HG02610 (cell line): ENCODE results near the gene HHEX.

Experiments
- ATAC-seq: cut with Tn5 transposase; IDR thresholded peaks from one replicate; pipeline ENCODE4 v1.9.1; 2021; ENCODE audit warnings: mild to moderate bottlenecking, moderate library complexity; ENCODE audit not compliant: unreplicated experiment

The HHEX gene

DNA sequence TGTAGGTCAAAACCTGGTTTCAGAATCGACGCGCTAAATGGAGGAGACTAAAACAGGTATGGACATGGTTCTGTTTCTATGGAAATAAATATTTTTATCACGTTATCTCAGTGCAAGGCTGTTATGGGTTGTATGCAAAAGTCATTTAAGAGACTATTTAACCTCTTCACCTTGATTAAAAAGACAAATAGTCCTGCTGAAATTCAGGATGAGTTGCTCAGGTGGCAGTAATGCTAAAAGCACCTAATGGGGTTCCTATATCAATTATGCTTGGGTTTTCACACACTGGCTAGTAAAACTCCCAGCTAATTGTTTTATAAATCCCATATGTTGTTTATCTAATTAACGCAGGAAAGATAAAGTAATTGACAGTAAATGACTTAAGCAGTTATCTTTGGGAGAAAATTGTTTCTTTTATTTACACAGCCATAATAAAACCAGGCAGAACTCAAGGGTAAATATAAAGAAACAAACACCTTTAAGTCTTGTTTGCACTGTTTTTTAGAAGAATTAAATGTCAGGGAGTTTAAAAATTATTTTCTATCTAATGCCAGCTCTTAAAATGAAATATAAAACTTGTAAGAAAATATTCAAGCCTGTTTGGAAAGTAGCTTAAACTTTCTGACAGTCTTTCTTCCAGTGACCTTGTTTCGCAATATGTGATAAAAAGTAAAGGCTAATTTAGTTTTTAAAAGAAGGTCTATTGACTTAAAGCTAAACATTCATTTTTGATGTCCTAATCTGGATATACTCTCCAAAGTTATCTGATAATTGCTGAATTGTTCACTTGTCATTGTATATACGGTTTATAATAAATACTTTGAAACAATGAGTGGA is 3.2 kb downstream of the HHEX start:
- no peak for ATAC-seq

- no peak for ATAC-seq
Observed at GRCh38 chr10:92693534-92693893, 3.8 kb downstream of the HHEX start.

- ATAC-seq = no peak
Observed at GRCh38 chr10:92695679-92696605, 6.2 kb downstream of the HHEX start.

GRCh38 chr10:92696606-92697383 is 7.0 kb downstream of the HHEX start:
- ATAC-seq = no peak

DNA sequence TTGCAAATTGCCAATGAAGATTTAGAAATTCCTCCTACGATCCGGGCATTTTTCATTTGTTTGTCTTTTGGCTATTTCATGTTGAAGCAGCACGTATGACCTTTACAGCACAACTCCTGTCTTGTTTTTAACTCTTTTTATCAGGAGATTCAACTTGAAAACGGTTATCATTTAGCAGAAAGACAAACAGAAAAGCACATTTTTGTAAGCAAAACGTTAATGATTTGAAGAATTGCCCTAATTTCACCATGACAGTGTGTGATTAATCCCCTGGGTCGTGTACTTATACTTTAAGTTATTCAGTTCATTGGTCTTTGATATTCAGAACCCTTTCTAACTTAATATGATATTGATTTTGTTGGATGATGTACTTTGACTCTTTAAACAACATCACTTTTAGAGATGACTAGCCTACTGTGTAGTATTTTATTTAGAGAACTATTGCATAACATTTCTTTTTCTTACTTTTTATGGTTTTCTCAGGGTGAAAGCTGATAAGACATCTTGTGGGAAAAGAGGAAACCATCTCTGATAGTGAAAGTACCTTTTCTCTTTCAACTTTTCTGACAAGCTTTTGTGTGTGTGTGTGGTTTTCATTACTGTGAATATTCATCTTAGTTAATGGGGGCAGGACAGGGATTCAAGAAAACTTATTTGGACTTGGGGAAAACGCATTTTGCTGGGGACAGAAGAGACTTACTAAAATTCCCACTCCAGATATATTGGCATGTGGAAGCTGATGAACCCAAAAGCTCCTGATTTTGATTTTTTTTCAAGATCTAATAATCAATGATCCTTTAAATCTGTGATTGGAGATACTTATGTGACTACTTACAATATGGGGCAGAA is 8.1 kb downstream of the HHEX start:
- ATAC-seq = no peak

DNA sequence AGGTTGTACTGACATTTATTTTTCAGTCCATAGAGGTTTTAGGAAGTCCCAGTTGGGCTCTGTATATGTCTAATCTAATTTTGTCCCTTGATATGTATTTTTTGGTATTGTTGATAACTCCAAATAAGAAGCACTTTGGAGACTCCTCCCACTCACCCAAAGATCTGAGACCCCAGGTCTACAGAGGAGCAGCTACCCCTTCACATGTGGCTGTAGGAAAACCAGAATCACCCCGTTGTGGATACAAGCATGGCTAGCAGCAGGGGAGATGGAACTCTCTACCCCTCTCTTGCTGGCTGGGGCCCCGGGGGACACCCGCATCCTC is 9.4 kb downstream of the HHEX start:
- no peak for ATAC-seq

DNA sequence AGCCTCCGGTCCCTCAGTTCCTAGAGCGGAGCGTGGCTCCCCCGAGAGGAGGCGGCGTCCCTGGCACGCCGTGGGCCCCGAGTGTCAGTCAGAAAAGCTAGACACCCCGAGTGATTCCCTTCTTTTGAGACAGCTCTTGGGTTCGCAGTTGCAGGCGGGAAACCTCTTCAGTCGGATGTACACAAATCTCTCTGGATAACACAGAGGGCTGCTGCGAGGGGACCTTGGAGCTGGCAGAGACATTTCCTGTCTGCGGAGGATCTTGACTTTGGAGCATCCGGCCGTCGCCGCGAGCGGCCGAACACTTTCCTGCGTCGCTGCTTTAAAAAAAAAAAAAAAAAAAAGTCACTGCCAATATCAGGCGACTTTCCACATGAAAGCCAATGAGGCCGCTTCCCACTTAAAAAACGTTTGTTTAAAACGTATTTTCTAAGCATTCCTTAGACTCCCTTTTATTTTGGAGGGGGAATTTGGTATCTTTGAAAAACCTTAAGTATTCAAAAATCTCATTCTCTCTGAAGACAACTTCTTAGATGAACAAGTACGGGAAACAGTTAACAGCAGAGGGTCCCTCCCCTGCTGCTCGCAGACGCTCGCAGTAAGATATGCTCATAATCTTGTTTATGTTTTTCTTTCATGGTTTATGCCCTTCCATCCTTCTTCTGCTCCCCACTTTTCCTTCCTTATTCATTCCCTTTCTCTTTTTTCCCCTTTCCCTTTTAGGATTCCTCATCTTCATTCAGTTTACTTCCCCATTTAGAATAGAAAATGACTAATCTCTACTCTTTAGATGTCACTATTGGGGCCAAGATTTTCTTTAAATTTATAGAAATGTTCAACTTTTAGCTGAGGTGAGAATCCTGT is 10.0 kb downstream of the HHEX start:
- no peak for ATAC-seq

DNA sequence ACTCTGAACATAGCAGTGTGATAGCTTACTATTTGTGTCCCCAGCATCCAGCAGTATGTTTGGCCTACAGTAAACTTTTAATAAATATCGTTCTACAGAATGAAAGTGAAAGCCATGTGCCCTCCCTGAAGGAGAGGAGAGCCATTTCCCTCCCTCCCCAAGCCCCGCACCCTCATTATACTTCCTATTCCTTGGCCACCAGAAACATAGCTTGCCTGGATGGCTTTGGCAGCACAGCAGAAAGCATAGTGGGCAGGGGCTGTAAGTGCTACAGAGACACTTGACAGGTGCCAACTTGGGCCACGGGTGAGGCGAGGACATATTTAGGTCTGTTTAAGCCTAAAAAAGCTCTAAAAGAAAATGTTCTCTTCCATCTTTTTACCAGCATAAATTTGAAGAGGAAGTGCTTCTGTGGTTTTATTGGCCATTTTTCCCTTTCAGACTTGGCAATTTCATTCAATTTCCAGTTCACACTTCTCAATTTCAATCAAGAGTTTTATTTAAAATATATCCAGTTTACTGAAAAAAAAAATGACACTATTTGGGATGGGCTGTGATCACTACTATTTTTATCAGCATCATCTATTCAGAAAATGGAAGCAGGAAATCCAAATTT is 12.7 kb downstream of the HHEX start:
- no peak for ATAC-seq

GRCh38 chr10:92712016-92712889 is 22.5 kb downstream of the HHEX start:
- no peak for ATAC-seq

DNA sequence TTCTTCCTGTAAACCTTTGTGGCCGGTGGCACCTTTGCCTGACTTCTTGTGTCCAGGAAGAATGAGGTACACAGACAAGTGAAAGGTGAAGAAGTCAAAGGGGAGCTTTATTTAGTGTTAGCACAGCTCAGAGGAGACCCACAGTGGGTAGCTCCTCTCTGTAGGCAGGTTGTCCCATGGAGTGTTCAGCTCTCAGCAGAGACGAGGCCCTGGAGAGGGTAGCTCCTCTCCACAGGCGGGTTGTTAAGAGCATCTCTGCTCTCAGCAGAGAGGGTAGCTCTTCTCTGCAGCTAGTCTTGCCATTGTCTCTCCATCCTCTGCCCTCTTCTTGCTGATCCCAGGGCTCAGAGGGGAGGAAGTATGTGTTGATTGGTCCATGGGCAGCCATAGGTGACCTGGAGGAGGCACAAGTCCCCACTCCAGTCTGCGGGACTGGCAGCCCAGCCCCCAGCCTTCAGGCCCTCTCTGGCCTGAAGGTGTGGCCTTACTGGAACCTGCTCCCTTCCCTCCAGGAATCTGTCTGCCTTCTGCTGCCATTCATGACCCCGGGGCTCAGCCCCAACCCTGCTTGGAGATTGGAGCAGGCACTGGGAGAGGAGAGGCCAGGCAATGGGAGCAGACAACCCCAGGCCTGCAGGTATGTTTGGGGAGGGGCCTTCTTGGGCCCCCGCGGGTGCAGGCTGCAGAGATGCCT is 24.5 kb downstream of the HHEX start:
- ATAC-seq = no peak

GRCh38 chr10:92714872-92715271 is 25.1 kb downstream of the HHEX start:
- ATAC-seq = no peak

- ATAC-seq = no peak
Observed at GRCh38 chr10:92719991-92720830, 30.5 kb downstream of the HHEX start.

GRCh38 chr10:92720831-92721165 is 31.0 kb downstream of the HHEX start:
- ATAC-seq = no peak

DNA sequence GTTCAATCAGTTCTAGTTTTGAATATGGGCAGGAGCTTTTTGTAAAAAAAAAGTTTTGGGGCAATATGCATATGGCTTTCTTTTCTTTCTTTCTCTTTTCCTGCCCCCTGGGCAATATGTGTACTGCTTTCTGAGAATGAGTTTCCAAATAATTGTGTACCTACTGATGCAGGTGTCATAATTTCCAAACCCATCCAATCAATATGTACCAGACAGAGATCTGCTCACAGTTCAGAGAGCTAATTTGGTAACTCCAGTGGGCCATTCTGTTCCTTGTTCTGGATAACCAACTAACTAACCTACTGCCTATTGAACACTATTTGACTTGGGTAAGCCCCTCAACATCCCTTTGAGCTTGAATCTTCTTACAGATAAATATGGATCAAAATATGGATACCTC is 32.6 kb downstream of the HHEX start:
- no peak for ATAC-seq

GRCh38 chr10:92727141-92727540 is 37.4 kb downstream of the HHEX start:
- ATAC-seq = no peak

DNA sequence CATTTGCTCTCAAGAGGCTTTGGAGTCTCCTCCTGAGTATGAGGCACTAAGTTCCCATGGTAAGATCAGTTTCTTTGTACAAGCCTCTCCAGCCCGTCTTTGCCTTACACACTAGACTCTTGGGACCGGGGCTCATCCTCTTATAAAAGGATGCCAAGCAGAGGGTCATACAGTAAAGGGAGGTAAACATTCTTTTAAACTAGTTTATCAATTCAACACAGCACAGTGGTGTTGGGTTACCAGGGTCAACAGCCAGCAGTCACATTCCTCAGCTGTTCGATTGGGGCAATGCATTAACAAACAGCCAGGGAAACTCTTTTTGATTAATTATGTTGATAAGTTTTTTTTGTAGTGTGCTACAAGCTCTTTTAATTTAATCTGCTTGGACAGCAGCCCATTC is 37.8 kb downstream of the HHEX start:
- ATAC-seq = no peak

GRCh38 chr10:92729886-92730285 is 40.1 kb downstream of the HHEX start:
- peak; percentile 77 for ATAC-seq
